HFFc6 (cell line): ENCODE measurements around the gene NUCB1. TPM values are rescaled to one million over a fixed set of nuclear protein-coding genes. Genes with fewer than 3 reads are reported as not detected.
A peak's percentile ranks its signal among the peaks of the same experiment; 100 is the strongest.

Experiments used
- DNase-seq: peaks from one replicate; pipeline ENCODE4 v3.0.0-alpha.2; 2018
- H3K27ac Mint-ChIP-seq: 2 replicates; pipeline ENCODE4 v1.8.0; 2020; ENCODE audit warnings: mild to moderate bottlenecking, mixed read lengths
- H3K27me3 Mint-ChIP-seq: 2 replicates; pipeline ENCODE4 v1.8.0; 2021; ENCODE audit warnings: mild to moderate bottlenecking, moderate library complexity, mixed read lengths; ENCODE audit not compliant: insufficient read depth
- H3K36me3 Mint-ChIP-seq: 2 replicates; pipeline ENCODE4 v1.8.0; 2021; ENCODE audit warnings: low read depth, mixed read lengths
- H3K4me1 Mint-ChIP-seq: 2 replicates; pipeline ENCODE4 v1.8.0; 2020; ENCODE audit warnings: low read depth, mixed read lengths
- H3K4me3 Mint-ChIP-seq: 2 replicates; pipeline ENCODE4 v1.8.0; 2020; ENCODE audit warnings: mild to moderate bottlenecking, moderate library complexity, mixed read lengths
- H3K9me3 Mint-ChIP-seq: 2 replicates; pipeline ENCODE4 v1.8.0; 2020; ENCODE audit warnings: mild to moderate bottlenecking, mixed read lengths
- CTCF ChIP-seq: fragments of 200-600 bp; sonication (generic); IDR thresholded peaks from 2 replicates; pipeline ENCODE4 v1.5.0; 2021; ENCODE audit warnings: antibody characterized with exemption, mild to moderate bottlenecking
- total RNA-seq, 6 experiments: library from RNA; stranded (reverse); fragmentation: NEBNext Ultra II Directional; extraction: Animal tissue kit (Norgen Biotek cat#: 25700); gene quantifications; 2 replicates in 1 of 6; 3 replicates in 5 of 6; pipeline ENCODE4 v1.2.3, GENCODE V29; 2021

The NUCB1 gene
- total RNA-seq, 6 experiments from 2014 or later: 129 to 160 (median 152) TPM

- H3K27ac Mint-ChIP-seq: no peak overlapping the region
- no peak overlapping the region for H3K4me3 Mint-ChIP-seq
- peaks cover 21% of the 10 kb centered on the region for H3K27me3 Mint-ChIP-seq
- peaks cover 49% of the 10 kb centered on the region for H3K36me3 Mint-ChIP-seq
- DNase-seq: peak; percentile 23
- peaks cover 26% of the 10 kb centered on the region for H3K4me1 Mint-ChIP-seq
- peaks cover 6% of the 10 kb centered on the region for H3K9me3 Mint-ChIP-seq
- TF ChIP-seq CTCF: peak; percentile 94
Measured at GRCh38 chr19:48970923-48971395, 70.8 kb downstream of the NUCB1 start.

Other genes starting within 250 kb of the NUCB1 start
- under 1 TPM in 4 of 6 experiments, not detected in 2; 0.12 to 0.23 (median 0.18) TPM for gene NTN5, start 227.3 kb upstream of the NUCB1 start, total RNA-seq
- gene FUT2, start 204.3 kb upstream of the NUCB1 start, total RNA-seq: not detected
- 1 to 10 TPM; 2.7 to 4.5 (median 3.0) TPM for gene MAMSTR, start 180.6 kb upstream of the NUCB1 start, total RNA-seq
- gene RASIP1, start 159.7 kb upstream of the NUCB1 start, total RNA-seq: under 1 TPM in 1 of 6 experiments, not detected in 5; 0.07 TPM
- not detected for gene IZUMO1, start 153.4 kb upstream of the NUCB1 start, total RNA-seq
- gene FUT1, start 147.7 kb upstream of the NUCB1 start, total RNA-seq: under 1 TPM in 3 of 6 experiments, not detected in 3; 0.05 to 0.06 (median 0.05) TPM
- gene FGF21, start 144.8 kb upstream of the NUCB1 start, total RNA-seq: not detected
- gene BCAT2, start 89.3 kb upstream of the NUCB1 start, total RNA-seq: 10 to 100 TPM; 31.3 to 41.2 (median 34.0) TPM
- 1 to 10 TPM; 2.9 to 10.0 (median 8.9) TPM for gene HSD17B14, start 63.8 kb upstream of the NUCB1 start, total RNA-seq
- gene PLEKHA4, start 31.7 kb upstream of the NUCB1 start, total RNA-seq: 10 to 100 TPM in 4 of 6 experiments, 1 to 10 TPM in 2; 7.7 to 15.1 (median 13.2) TPM
- 10 to 100 TPM; 70.2 to 97.3 (median 89.6) TPM for gene PPP1R15A, start 27.9 kb upstream of the NUCB1 start, total RNA-seq
- under 1 TPM in 1 of 6 experiments, not detected in 5; 0.38 TPM for gene TULP2, start 1.6 kb upstream of the NUCB1 start, total RNA-seq
- not detected for gene DHDH, start 33.4 kb downstream of the NUCB1 start, total RNA-seq
- gene BAX, start 54.6 kb downstream of the NUCB1 start, total RNA-seq: 100 to 1,000 TPM; 223 to 260 (median 244) TPM
- gene FTL, start 65.0 kb downstream of the NUCB1 start, total RNA-seq: 1,000 to 10,000 TPM; 2,438 to 4,450 (median 3,824) TPM
- gene GYS1, start 93.0 kb downstream of the NUCB1 start, total RNA-seq: 10 to 100 TPM; 76.0 to 90.8 (median 87.5) TPM
- gene RUVBL2, start 93.6 kb downstream of the NUCB1 start, total RNA-seq: 100 to 1,000 TPM; 131 to 161 (median 159) TPM
- under 1 TPM in 1 of 6 experiments, not detected in 5; 0.46 TPM for gene LHB, start 116.8 kb downstream of the NUCB1 start, total RNA-seq
- gene CGB3, start 124.0 kb downstream of the NUCB1 start, total RNA-seq: not detected
- under 1 TPM in 1 of 6 experiments, not detected in 5; 0.55 TPM for gene CGB2, start 131.6 kb downstream of the NUCB1 start, total RNA-seq
- gene CGB1, start 136.6 kb downstream of the NUCB1 start, total RNA-seq: 1 to 10 TPM in 1 of 6 experiments, under 1 TPM in 1, not detected in 4; 0.38 to 1.0 TPM
- gene CGB5, start 143.5 kb downstream of the NUCB1 start, total RNA-seq: under 1 TPM in 2 of 6 experiments, not detected in 4; 0.23 to 0.75 TPM
- 1 to 10 TPM in 4 of 6 experiments, under 1 TPM in 1, not detected in 1; 0.83 to 3.8 (median 3.7) TPM for gene CGB8, start 148.8 kb downstream of the NUCB1 start, total RNA-seq
- 1 to 10 TPM in 4 of 6 experiments, under 1 TPM in 2; 0.36 to 2.2 (median 2.1) TPM for gene CGB7, start 157.4 kb downstream of the NUCB1 start, total RNA-seq
- gene NTF4, start 164.5 kb downstream of the NUCB1 start, total RNA-seq: 1 to 10 TPM in 2 of 6 experiments, under 1 TPM in 2, not detected in 2; 0.82 to 1.5 (median 1.1) TPM
- gene KCNA7, start 172.4 kb downstream of the NUCB1 start, total RNA-seq: not detected
- gene SNRNP70, start 185.1 kb downstream of the NUCB1 start, total RNA-seq: 100 to 1,000 TPM; 134 to 164 (median 156) TPM
- gene LIN7B, start 214.1 kb downstream of the NUCB1 start, total RNA-seq: 10 to 100 TPM in 4 of 6 experiments, 1 to 10 TPM in 2; 9.3 to 12.7 (median 10.2) TPM
- gene C19orf73, start 218.8 kb downstream of the NUCB1 start, total RNA-seq: 1 to 10 TPM in 1 of 6 experiments, under 1 TPM in 5; 0.60 to 1.1 (median 0.71) TPM
- gene PPFIA3, start 219.2 kb downstream of the NUCB1 start, total RNA-seq: 1 to 10 TPM; 1.9 to 2.4 (median 2.3) TPM